ENCODE results near the gene DUSP28.

Gene DUSP28

GRCh38 chr2:240573516-240574385, 13.6 kb downstream of the DUSP28 start:
- no peak for DNase-seq

GRCh38 chr2:240574386-240575100, 14.4 kb downstream of the DUSP28 start:
- no peak for DNase-seq

- DNase-seq, result no peak
Measured at GRCh38 chr2:240575101-240575965, 15.2 kb downstream of the DUSP28 start.

GRCh38 chr2:240576036-240576435, 15.9 kb downstream of the DUSP28 start:
- DNase-seq, result no peak

GRCh38 chr2:240576436-240577205, 16.5 kb downstream of the DUSP28 start:
- no peak for DNase-seq

- DNase-seq, result no peak
Measured at GRCh38 chr2:240577281-240578109, 17.3 kb downstream of the DUSP28 start.

GRCh38 chr2:240578110-240578450, 17.9 kb downstream of the DUSP28 start:
- DNase-seq, result no peak

GRCh38 chr2:240578488-240578887, 18.3 kb downstream of the DUSP28 start:
- no peak for DNase-seq

GRCh38 chr2:240579071-240579762, 19.1 kb downstream of the DUSP28 start:
- no peak for DNase-seq

GRCh38 chr2:240579771-240580614, 19.8 kb downstream of the DUSP28 start:
- peak; percentile 90 for DNase-seq

- DNase-seq, result no peak
Measured at GRCh38 chr2:240581811-240582210, 21.7 kb downstream of the DUSP28 start.

- no peak for DNase-seq
Measured at GRCh38 chr2:240582781-240583180, 22.6 kb downstream of the DUSP28 start.

GRCh38 chr2:240583774-240584173, 23.6 kb downstream of the DUSP28 start:
- no peak for DNase-seq

GRCh38 chr2:240584486-240585031, 24.4 kb downstream of the DUSP28 start:
- DNase-seq, result peak; percentile 99

GRCh38 chr2:240585101-240585500, 24.9 kb downstream of the DUSP28 start:
- no peak for DNase-seq

- DNase-seq, result no peak
Measured at GRCh38 chr2:240585681-240586197, 25.6 kb downstream of the DUSP28 start.

GRCh38 chr2:240586198-240586918, 26.2 kb downstream of the DUSP28 start, which contains the start of gene CAPN10:
Gene CAPN10 (plus strand): TSS chr2:240586734. CDS start chr2:240586912, 178 bp downstream.
- DNase-seq, result peak; percentile 93

All from MV-4-11 (cell line).